Hematopoietic multipotent progenitor cell treated with erythropoietin and hydrocortisone succinate and interleukin-3 and kit ligand, for 8 days (in vitro differentiated cells): Measurements from ENCODE around the gene ACTMAP.
"Not testable (repeated sequence)": the region's sequence is repeated elsewhere in the genome, so short reads cannot be mapped to it uniquely, and the experiment has no call there.

Experiments
- DNase-seq: peaks from one replicate; pipeline ENCODE4 v3.0.0-alpha.2; 2015

ACTMAP gene

GRCh38 chr19:40742477-40742876 lies 7.8 kb downstream of the ACTMAP start:
- no peak for DNase-seq

- no peak for DNase-seq
These were observed 8.5 kb downstream of the ACTMAP start for GRCh38 chr19:40741527-40742390.

GRCh38 chr19:40740747-40741146 lies 9.5 kb downstream of the ACTMAP start:
- no peak for DNase-seq

- DNase-seq: no peak
These were observed 10.2 kb downstream of the ACTMAP start for GRCh38 chr19:40739871-40740703.

- no peak for DNase-seq
These were observed 11.0 kb downstream of the ACTMAP start for GRCh38 chr19:40739030-40739839.

- no peak for DNase-seq
These were observed 13.1 kb downstream of the ACTMAP start for GRCh38 chr19:40737102-40737644.

- no peak for DNase-seq
These were observed 13.6 kb downstream of the ACTMAP start for GRCh38 chr19:40736661-40737060.

GRCh38 chr19:40735013-40735771 lies 15.1 kb downstream of the ACTMAP start:
- no peak for DNase-seq

- DNase-seq: no peak
These were observed 17.1 kb downstream of the ACTMAP start for GRCh38 chr19:40733149-40733548.

- not testable (repeated sequence) for DNase-seq
These were observed 18.0 kb downstream of the ACTMAP start for GRCh38 chr19:40732304-40732703.

GRCh38 chr19:40730065-40730464 lies 20.2 kb downstream of the ACTMAP start:
- DNase-seq: not testable (repeated sequence)

GRCh38 chr19:40726279-40726678 lies 24.0 kb downstream of the ACTMAP start:
- no peak for DNase-seq

GRCh38 chr19:40724855-40725254 lies 25.4 kb downstream of the ACTMAP start:
- no peak for DNase-seq

- no peak for DNase-seq
These were observed 26.0 kb downstream of the ACTMAP start for GRCh38 chr19:40724315-40724714.

- no peak for DNase-seq
These were observed 26.5 kb downstream of the ACTMAP start for GRCh38 chr19:40723661-40724254.

- no peak for DNase-seq
These were observed 28.2 kb downstream of the ACTMAP start for GRCh38 chr19:40721936-40722661.

- no peak for DNase-seq
These were observed 29.2 kb downstream of the ACTMAP start for GRCh38 chr19:40721140-40721486.

GRCh38 chr19:40719414-40719894 lies 30.8 kb downstream of the ACTMAP start:
- no peak for DNase-seq

- DNase-seq: peak; percentile 24
These were observed 31.4 kb downstream of the ACTMAP start for GRCh38 chr19:40718774-40719391.
